IPS-18a (cell line): ENCODE data around the gene PCNX2.

Source experiments
- H3K27ac ChIP-seq: one replicate; pipeline ENCODE4 v1.5.1; 2013; ENCODE audit warnings: low read length
- H3K27me3 ChIP-seq: one replicate; pipeline ENCODE4 v1.6.1; 2013; ENCODE audit warnings: mild to moderate bottlenecking, low read length; ENCODE audit not compliant: control insufficient read depth, insufficient read depth
- H3K36me3 ChIP-seq: one replicate; pipeline ENCODE4 v1.6.1; 2013; ENCODE audit warnings: low read depth, low read length; ENCODE audit not compliant: control insufficient read depth
- H3K4me1 ChIP-seq: one replicate; pipeline ENCODE4 v1.6.1; 2013; ENCODE audit warnings: low read depth, low read length; ENCODE audit not compliant: control insufficient read depth
- H3K4me3 ChIP-seq: one replicate; pipeline ENCODE4 v1.5.1; 2013; ENCODE audit warnings: low read length
- H3K9ac ChIP-seq: one replicate; pipeline ENCODE4 v1.6.1; 2013; ENCODE audit warnings: mild to moderate bottlenecking, low read length, moderate library complexity
- H3K9me3 ChIP-seq: one replicate; pipeline ENCODE4 v1.6.1; 2013; ENCODE audit warnings: low read depth, low read length; ENCODE audit not compliant: control insufficient read depth

The PCNX2 gene

DNA sequence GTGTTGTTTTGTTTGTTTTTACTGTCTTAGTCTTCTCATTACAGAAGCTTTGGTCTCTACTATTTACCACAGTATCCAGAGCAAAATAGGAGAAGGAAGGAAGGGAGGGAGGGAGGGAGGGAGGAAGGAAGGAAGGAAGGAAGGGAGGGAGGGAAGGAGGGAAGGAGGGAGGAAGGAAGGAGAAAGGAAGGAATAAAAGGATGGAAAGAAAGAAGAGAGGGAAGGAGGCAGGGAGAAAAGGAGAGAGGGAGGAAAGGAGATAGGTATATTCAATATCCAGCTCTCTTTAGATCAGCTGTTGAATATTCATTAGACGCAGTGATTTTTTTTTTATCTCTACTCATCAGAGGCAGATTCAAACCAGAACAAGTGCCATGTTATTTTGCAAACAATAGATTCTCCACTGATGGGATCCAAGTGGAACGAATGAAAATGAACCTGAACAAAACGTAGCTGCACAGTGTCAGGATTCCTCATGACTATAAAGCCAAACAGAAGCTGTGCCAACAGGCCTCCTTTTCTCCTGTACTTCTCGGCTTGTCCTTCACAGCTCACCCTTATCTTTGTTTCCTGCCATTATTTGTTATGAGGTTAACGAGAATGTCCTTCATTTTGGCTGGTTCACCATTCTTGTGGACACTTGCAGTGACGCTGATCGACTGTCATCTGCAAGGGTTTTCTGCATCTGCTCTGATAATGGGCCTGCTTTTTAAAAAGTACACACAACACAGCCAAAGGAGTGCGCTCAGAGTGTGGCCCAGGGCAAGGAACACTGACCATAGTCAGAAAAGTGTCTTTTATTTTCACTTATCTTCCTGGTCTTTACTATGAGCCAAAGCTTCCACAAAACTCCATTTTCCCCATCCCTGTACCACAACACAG is 352.9 kb downstream of the PCNX2 start:
- no peaks in the 10 kb centered on the region for H3K36me3 ChIP-seq
- H3K4me1 ChIP-seq: no peaks in the 10 kb centered on the region
- no peaks in the 10 kb centered on the region for H3K9me3 ChIP-seq
- no peak overlapping the region for H3K27ac ChIP-seq
- H3K27me3 ChIP-seq: peaks cover under 1% of the 10 kb centered on the region
- H3K9ac ChIP-seq: no peak overlapping the region
- no peak overlapping the region for H3K4me3 ChIP-seq

DNA sequence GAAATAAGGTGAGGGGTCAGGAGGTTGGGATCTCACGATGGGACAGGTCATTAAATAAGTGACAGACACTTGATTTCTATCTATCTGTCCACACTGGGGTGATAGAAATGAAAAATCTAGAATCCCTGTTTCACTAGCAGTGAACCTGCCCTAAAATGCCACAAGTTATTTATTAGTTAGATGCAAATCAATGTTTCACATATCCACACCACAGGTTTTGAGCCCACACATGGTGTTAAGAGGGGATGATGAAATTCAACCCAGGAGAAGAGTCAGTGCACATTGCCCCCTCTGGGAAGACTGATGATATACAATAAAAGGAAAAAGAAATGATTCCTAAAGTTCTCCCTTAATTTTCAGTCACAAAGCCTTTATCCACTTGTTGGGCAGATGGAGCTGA is 355.3 kb downstream of the PCNX2 start:
- Histone ChIP-seq H3K4me1 (no peaks in the 10 kb centered on the region), H3K9me3 (no peaks in the 10 kb centered on the region), H3K27me3 (no peaks in the 10 kb centered on the region), H3K36me3 (no peaks in the 10 kb centered on the region), H3K4me3 (no peak overlapping the region), H3K9ac (no peak overlapping the region), H3K27ac (no peak overlapping the region)

DNA sequence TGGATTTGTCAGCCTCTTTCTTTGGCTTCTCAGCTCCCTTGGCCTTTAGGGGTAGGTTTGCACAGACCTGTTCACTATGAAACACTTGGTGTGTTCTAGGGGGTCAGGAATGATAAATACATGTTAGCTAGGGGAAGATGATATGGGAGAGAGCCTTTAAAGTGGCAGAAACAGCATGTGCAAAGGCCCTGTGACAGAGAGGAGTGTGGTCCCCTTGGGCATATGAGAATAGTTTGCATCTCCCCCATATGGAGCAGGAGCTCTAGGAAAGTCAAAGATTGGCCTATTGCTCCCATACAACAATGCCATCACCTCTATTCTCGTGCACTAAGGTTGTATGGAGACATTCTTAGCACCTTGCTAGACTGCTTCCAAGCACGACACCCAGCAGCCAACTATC is 355.8 kb downstream of the PCNX2 start:
- H3K9ac ChIP-seq: no peak overlapping the region
- H3K4me1 ChIP-seq: no peaks in the 10 kb centered on the region
- no peak overlapping the region for H3K27ac ChIP-seq
- H3K27me3 ChIP-seq: no peaks in the 10 kb centered on the region
- H3K9me3 ChIP-seq: no peaks in the 10 kb centered on the region
- no peaks in the 10 kb centered on the region for H3K36me3 ChIP-seq
- no peak overlapping the region for H3K4me3 ChIP-seq

DNA sequence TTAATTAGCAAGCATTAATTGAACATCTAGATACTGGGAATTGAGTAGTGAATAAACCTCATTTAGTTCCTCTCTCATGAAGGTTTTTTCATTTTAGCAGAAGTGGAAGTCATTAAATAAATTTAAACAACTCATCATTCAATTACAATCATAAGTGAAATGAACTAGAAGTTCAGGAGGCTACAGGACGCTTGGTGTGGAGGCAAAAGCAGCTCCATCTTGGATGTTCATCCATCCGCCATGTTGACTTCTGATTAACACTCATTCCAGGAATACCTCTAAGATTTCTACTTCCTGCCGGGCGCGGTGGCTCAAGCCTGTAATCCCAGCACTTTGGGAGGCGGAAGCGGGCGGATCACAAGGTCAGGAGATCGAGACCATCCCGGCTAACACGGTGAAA is 356.6 kb downstream of the PCNX2 start:
- H3K27ac ChIP-seq: no peak overlapping the region
- H3K4me1 ChIP-seq: no peaks in the 10 kb centered on the region
- no peaks in the 10 kb centered on the region for H3K27me3 ChIP-seq
- H3K36me3 ChIP-seq: no peaks in the 10 kb centered on the region
- no peak overlapping the region for H3K9ac ChIP-seq
- H3K4me3 ChIP-seq: no peak overlapping the region
- no peaks in the 10 kb centered on the region for H3K9me3 ChIP-seq

DNA sequence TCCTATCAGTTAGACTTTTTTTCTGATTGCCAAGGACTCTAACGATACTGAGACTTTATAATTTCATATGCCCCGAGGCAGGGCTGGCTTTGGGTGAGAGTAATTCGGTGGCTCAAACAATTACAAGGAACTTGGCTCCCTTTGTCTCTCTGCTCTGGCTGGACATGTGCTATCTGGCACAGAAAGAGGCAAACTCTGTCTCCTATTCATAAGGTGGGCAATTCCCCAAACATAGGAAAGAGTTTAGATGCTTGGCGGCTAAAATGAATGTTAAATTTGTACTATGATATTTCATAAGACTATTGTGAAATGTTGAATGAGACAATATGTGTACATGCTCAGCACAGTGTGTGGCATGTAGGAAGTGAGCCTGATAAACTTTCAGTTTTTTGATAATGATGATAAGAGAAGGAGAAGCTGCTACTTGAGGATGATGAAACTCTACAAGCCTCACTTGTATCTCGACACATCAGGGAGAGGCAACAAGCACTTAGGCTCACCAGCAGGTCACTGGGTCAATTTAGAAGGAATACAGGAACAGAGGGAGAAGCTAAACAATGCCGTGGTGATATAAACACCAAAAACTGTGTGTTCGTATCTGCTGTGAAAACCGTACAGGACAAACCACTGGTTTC is 357.7 kb downstream of the PCNX2 start:
- no peaks in the 10 kb centered on the region for H3K36me3 ChIP-seq
- H3K4me3 ChIP-seq: no peak overlapping the region
- H3K9me3 ChIP-seq: no peaks in the 10 kb centered on the region
- no peaks in the 10 kb centered on the region for H3K4me1 ChIP-seq
- H3K27ac ChIP-seq: no peak overlapping the region
- H3K9ac ChIP-seq: no peak overlapping the region
- H3K27me3 ChIP-seq: no peaks in the 10 kb centered on the region

DNA sequence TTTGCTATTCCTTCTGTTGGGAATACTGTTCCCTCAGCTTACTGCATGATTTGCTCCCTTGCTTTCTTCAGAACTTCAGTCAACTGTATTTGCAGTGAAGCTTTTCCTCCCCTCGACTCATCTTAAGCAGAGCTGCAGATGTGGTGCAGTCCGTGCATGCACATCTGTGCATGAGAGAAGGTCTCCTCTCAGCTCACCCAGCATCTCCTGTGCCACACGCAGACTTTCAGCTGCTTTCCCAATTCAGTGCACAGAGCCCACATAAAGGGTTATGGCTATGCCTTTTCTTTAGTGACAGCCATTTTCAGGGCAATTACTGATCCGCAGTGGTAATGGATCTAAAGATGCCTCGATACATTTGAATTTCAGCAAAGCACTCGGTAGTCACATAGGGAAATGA is 358.6 kb downstream of the PCNX2 start:
- no peak overlapping the region for H3K27ac ChIP-seq
- no peaks in the 10 kb centered on the region for H3K9me3 ChIP-seq
- no peaks in the 10 kb centered on the region for H3K4me1 ChIP-seq
- H3K4me3 ChIP-seq: no peak overlapping the region
- no peaks in the 10 kb centered on the region for H3K27me3 ChIP-seq
- H3K36me3 ChIP-seq: no peaks in the 10 kb centered on the region
- no peak overlapping the region for H3K9ac ChIP-seq
